Occipital lobe (tissue), 2 donors: ENCODE data around the gene GRAMD1B. TPM values are rescaled to one million over a fixed set of nuclear protein-coding genes. Genes with fewer than 3 reads are reported as not detected.

Experiments
- DNase-seq: peaks from one replicate; lab custom pipeline; 2025; lab: John Stamatoyannopoulos, UW
- total RNA-seq: library from RNA; depleted of rRNA; stranded (reverse); fragments of >200 nt; gene quantifications from one replicate; pipeline ENCODE4 v1.2.3, GENCODE V29; 2014

GRAMD1B gene
- total RNA-seq = 59.9 TPM

DNA sequence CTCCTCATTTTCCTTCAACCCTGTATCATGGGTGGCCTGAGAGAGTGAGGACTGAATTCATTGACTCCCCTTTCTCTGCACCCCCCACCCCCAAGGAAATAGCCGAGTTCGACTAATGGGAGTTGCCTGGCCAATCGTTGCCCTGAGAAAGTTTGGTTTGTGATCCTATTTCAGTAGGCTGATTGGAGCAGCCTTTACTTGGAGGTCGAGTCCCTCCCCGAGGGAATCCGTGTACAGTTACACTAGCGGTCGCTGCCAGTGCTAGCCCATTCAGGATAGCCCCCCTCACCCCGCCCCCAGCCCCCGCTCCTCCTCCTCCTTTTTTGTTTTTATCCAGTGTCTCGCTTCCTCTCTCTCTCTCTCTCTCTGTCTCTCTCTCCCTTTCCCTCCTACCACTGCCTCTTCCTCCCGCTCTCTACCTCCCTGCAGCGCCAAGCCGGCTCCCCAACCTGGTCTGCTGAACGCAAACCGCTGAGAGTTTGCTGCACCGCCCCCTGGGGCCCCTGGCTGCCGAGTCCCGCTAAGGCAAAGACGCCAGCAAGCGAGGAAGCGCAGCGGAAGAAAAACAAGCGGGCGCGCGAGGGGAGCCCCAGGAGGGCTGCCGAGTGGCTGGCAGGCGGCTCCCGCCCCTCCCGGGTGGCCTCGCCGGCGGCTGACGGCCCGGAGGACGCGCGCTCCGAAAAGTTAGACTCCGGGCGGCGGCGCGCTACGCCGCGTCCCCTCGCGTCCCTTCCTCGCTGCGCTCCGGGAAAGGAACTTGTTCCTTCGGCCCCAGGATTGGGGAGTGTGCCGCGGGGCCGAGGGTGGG lies at the start of gene GRAMD1B:
Gene GRAMD1B, plus strand, starts transcription at position 357 of the 808 bp plus-strand sequence. CDS start 524 bp downstream, outside the sequence.
- DNase-seq = no peak

DNA sequence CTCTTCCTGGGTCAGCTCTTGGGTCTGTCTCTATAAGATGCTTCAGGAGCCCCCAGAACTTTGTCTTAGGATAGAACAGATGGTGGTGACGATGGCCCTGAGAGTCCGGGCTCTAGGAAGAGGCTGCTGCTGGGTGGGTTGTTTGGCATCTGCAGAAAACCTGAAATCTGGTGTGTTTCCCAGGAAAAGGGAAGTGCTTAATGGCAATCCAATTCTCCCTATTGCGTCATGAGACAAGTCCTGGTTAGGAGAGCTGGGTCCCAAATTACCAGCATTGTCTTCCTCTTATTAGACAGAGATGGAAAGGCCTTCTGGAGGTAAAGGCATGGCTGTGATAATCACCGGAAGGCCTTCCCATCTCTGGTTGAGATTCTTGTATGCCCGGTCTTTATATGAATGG lies 48.9 kb upstream of the GRAMD1B start:
- DNase-seq = no peak

DNA sequence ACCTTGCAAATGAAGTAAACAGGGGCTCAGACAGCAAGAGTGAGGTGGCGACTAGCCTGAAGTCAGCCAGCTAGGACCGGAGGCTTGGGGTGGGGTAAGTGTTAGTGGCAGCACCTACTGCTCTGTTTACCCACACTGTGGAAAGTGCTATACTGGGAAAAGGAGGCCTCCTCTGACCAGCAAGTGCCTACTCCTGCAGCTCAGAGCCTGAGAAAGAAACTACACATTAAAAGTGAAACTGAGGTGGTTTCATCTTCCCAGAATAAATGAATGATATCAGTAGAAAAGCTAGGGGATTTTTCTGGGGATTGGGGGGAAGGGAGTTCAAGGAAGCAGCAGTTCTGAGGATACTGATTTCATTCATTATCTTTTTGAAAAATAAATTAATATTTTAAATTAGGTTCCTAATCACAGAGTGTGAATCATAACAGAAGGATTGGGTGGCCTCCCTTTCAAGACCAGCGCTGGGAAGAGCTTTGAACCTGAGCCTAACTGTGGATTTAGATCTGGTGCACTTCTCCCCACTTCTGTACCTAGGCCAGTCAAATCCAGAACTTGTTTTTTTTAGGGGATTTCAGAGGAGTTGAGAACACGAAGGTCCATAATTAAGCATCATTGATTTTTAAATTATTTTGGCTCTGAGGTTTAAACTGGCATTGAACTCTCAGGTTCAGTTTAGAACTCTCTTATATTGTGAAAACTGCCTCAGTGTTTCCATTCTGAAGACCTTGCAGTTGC lies 48.1 kb upstream of the GRAMD1B start:
- no peak for DNase-seq

DNA sequence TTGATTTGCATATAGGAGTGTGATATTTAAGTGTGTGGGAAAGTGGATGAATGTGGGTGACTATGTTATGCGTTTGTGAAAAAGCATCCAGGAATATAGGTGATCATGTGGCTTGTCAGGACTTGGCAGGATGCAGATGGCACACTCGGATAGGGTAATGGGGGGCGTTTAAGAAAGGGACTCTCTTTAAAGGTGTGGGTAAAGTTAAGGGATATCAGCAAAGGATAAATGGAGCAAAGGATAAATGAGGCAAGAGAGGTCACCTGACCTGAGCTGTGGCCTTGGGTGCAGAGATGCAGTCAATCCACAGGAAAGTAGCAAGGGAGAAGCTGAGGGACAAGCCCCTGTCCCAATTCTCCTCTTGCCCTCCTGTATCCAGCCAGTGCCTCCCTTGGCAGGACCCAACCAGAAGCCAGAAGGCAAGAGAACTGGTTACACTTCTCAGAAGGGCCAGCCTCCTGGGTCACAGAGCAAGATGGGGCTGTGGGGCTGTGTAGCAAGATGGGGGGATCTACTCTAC lies 47.5 kb upstream of the GRAMD1B start:
- no peak for DNase-seq

DNA sequence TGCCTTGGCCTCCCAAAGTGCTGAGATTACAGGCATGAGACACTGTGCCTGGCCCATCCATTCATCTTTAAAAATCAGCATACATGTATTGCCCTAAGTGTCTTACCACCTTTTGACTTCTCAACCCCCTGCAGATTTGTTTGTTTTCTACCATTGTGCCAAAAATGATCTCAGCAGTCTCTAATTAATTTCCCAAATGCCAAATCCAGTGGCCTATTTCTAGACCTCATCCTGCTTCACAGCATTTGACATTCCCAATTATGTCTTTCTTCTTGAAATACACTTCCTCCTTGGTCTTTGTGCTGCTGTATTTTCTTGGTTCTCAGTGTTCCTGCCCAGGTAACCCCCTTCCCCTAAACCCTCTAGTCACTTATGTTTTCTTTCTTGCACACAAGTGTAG lies 46.0 kb upstream of the GRAMD1B start:
- DNase-seq = no peak

DNA sequence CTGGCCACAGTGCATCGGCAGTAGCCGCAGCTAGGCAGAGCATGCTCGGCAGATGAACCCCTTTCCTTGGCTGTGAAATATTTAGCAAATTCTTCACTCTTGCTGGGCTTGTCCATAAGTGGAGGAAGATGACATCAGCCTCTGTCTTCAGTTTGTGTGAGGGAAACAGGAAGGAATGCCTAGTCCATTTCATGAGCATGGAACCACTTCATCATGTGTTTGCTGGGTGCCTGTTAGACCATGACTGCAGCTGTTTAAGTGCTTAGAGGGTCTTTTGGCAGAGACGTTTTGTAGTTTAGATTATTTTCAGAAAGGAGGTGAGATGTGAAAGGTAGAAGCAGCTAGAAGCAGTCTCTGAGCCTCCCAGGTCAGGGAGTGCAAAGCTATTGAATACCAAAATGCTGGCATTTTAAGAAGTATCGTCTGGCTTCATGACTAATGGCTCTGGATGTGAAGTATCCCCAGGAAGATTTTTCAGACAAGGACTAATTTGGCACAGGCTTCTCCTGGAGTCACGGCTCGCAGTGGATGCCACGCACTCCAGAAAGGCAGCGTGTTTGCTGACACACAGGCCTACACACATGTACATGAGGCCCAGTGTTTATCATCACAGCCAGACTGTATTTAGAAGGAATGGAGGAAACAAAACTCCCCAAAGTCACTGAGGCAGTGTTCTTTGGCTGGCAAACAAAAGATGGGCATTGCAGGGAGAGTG lies 43.1 kb upstream of the GRAMD1B start:
- DNase-seq = no peak

DNA sequence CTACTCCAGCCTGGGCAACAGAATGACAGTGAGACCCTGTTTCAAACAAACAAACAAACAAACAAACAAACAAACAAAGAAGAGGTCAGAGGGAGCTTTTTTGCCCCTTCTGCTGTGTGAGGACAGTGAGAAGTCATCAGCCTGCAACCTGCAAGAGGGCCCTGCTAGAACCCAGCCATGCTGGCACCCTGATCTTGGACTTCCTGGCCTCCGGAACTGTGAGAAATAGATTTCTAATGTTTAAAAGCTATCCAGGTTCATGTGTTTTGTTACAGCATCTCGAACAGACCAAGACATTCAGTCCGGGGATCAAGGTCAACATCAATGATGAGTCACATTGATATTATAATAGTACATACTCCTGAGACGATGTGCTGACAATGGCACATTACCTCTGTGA lies 41.4 kb upstream of the GRAMD1B start:
- DNase-seq = no peak

DNA sequence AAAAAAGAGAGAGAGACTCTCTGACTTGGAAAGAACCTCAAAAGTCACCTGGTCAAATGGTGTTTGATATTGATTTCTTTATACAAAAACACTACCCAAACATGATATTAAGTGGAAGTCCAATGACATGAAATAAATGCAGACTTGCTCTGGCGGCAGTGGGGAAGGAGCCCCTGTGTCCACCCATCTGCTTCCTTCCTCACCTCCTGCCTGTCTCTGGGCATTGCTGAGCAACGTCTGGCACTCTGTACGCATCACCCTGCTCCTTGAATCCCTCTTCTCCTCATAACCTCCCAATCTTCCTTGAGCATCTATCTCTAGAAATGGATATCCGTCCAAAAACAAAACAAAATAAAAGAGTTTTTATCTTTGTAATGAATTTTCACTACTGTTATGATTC lies 39.9 kb upstream of the GRAMD1B start:
- no peak for DNase-seq

DNA sequence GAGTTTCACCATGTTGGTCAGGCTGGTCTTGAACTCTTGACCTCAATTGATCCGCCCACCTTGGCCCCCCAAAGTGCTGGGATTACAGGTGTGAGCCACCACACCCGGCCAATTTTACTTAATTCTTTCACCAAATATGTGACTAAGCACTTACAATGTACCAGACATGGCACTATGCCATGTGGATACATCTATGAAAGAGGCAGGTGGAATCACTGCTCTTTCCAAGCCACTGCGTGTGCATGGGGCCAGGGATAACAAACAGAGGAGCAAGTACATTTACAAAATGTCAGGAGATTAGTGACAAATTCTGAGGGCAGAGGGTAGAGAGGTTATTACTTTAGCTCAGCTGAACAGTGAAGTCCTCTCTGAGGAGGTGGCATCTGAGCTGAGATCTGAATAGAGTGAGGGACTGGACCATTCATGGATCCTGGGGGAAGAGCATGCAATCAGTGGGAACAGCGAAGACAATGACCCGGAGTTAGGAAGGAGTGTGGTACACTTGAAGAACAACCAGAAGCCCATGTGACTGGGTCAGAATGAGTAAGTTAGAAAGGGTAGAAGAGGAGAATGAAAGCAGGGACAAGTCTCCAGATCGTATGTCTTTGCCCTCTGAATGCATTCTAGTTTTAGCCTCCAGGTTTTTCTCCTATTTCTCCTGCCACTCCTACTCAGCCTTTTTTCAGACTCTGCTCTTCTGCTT lies 38.3 kb upstream of the GRAMD1B start:
- DNase-seq = no peak

DNA sequence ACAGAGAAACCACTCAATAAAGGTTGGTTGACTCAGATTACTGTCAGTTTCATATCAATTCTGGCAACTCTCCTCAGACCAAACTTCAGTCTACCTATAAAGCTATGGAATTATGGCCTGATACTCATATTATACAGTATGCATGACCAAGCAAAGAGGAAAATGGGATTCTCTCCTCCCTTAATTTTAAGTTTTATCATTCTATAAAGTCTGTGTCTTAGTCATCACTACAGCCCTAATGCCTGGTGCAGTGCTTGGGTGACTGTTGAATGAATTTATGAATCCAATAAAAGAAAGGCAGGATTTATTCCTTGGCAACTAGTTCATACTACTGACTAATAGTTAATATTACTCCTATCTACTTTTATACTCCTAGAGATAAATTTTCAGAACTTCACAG lies 37.6 kb upstream of the GRAMD1B start:
- DNase-seq = no peak

DNA sequence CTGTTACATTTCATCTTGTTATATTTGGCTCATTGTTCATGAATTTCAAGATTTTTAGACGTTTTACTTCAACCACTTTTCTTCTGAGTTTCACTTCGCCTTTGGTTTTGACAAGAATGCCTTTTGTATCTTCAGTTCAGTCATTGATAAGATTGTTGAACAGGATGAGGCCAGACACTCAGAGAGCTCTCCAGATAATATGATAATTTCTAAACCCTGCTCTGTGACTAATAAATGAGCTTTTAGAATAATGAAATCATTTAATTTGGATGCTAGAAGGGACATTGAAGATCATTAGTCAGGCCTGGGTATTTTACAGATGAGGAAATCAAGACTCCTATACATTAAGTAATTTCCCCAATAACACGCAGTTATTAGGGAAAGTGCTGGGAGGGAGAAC lies 37.2 kb upstream of the GRAMD1B start:
- DNase-seq = no peak

DNA sequence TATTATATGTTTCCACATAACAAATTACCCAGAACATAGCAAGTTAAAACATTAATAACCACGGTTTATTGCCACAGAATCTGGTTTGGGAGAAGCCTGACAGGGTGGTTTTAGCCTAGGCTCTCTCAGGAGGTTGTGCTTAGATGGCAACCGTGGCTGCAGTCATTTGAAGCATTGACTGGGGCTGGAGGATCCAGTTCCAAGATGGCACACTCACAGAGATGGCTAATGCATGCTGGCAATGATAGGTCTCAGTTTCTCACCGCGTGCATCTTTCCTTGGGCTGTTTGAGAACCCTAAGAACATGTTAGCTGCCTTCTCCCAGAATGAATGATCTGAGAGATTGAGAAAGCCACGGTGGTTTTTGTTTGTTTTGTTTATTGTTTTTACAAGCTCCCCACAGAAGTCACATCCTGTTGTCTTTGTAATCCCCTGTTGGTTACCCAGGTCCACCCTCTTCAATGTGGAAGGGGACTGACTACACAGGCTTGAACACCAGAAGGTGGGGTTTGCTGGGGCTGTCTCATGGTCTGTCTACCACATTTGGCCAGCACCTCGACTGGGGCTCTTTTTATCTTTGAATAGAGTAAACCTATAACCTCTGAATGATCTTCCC lies 36.6 kb upstream of the GRAMD1B start:
- no peak for DNase-seq

DNA sequence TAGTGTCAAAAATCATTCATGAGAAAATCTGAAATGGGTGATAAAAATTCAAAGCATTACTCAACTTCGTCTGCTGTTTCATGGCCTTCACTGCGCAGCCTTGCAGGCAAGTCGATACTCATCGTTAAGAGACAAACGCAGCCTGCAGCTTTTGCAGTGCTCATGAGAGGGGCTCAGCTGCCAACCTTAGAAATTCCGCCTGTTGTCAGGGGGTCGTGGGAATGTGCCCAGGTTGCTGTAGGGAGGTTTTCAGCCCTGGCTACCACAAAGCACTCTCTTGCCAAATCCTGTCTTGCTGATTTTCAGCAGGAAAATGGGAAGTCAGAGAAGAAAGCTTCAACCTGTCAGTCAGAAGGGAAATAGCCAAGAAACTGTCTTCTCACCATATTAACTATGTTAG lies 25.4 kb upstream of the GRAMD1B start:
- DNase-seq = no peak

DNA sequence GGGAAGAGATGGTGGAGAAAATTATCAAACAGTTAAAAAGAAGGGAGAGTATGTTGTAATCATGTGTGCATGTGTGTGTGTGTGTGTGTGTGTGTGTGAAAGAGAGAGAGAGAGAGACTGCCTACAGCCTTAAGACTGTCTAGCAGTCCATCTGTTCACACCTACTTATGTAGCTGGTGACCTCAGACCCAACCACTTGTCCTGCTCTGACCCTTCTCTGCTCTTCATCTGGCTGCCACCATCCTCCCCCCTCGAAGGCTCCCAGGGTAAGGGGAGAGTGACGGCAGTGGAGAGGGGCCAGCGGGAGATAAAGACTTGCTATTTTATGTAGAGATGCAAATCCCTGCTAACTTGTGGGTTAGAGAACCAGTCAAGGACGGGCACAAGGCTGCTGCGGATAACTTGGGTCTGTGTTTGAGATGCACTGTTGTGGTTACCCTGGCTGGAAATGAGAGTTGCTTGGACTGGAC lies 24.9 kb upstream of the GRAMD1B start:
- no peak for DNase-seq

DNA sequence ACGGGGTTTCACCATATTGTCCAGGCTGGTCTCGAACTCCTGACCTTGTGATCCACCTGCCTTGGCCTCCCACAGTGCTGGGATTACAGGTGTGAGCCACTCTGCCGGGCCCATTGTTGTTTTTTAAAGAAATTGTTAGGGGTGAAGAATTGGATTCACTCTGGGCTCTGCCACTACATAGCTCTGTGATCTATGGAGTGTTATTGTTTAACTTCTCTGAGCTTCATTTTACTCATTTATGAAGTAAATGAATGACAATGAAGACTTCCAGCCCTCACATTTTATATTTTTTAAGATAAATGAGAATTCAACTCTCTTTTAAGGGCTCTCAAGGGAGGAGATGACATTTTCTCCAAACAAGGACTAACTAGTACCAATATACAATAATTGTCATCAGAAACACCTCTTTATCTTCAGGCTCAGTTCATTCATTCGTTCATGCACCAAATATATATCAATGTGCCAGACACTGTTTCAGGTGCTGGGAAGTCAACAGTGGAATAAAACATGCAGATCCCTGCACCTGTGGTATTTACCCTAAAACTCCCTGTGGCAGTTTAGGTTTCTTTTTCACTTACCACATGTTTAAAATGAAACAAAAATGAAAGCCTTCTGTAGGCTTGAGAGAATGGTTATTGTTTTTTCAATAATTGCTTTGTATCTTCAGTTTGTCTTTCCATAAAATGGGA lies 23.5 kb upstream of the GRAMD1B start:
- no peak for DNase-seq

DNA sequence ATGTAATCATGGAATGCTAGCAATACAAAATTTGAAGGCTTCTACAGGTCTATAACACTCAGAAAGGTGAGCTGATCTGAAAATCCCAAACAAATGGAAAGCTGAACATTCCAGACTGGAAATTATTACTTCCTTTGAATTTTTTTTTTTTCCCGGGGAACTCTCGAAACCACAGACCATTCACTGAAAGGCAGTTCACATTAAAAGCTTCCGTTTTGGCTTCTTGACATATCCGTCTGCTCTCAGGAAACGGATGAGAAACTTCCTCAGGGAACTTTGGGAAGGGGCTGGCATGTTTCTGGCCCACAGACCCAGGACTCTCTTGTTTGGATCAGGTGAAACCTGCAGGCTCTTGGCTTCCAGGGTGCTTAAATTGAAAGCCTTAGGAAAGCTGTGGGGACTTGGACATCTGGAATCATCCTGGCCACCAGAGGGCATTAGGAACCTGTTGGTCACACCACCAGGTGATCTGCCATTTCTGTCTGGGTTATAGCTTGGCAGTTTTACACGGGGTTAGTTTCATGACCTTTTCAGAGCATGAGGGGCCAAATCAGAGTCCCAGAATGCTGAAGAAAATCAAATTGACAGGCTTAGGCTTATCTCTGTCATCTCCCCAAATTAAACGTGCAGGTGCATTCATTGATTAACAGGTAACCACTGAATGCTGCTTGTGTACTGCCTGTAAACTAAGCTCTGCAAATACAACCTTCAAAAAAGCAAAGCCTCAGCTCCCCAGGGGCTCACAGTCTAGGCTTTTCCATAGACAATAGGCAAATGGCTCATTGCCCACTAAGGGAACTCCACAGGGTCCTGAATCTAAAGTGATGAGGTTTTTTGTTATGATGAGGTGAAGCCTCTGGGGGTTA lies 22.7 kb upstream of the GRAMD1B start:
- no peak for DNase-seq

DNA sequence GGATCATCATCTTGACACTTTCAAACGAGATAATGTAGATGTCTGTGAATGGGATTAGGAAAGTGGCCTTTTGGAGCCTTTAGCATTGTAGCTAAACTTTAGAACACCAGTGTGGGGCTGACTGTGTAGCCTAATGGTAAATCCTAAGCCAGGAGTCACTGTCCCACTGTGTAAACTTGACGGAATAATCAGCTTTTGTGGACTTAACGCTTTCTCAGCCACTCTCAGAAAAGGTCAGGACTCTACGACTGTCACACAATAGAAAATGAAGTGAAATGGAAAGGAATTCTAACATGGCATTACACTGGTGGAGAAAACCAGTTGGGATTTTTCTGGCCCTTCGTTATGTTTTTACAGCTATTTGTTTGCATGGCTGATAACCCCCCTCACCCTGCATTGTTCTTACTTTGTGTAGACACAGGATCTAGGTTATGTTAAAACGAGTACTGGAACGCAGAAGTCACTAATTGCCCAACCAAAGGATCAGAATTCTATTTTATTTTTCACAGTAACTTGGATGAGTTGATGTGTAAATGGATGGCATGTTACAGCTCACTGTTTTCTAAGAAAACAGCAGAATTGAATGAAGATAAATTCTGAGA lies 22.0 kb upstream of the GRAMD1B start:
- DNase-seq = no peak

DNA sequence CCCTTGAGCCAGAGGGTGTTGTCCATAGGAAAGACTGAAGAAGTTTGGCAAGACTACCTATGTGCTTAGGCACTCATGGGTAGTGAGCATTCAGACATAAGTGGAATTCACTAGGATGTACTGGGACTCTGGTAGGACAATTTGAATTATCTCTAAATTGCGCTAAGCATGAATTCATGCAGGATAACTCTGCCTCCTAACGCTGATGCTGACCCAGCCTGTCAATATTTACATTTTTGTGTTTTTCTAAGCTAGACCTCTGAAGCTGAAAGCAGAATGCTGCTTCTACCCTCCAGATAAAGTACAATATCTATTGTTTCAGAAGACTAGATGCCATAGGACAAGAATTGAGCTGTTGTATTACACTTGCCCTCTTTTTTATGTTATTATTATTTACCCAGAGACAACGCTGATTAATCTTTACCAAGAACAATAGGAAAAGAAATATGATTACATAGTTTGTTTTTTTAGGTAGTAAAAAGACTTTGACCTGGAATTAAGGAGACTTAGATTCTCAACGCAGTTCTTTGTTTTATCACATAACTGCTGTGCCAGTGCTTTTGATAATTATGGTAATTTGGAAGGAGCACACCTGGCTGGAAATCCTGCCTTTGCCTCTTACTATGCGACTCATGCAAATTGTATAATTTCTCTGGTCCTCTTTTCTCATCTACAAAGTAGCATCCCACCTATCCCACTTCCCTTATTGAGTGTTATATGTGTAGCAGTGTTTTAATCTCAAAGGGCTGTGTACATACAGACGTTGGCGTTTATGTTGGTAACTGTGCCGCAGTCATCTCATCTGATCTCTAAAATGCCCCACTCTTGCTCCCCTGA lies 21.2 kb upstream of the GRAMD1B start:
- no peak for DNase-seq
